GM08714 (cell line): ENCODE results near the gene LIN28A.

Experiments
- H3K4me3 ChIP-seq: fragments of 200-500 bp; sonication (Bioruptor generic); 2 replicates; pipeline ENCODE4 v1.5.1; 2014; ENCODE audit warnings: mild to moderate bottlenecking, low read length, inconsistent platforms
- ZNF274 ChIP-seq: IDR thresholded peaks from 2 replicates; pipeline ENCODE4 v1.6.1; 2012; ENCODE audit warnings: mild to moderate bottlenecking, low read depth, low read length

LIN28A gene

DNA sequence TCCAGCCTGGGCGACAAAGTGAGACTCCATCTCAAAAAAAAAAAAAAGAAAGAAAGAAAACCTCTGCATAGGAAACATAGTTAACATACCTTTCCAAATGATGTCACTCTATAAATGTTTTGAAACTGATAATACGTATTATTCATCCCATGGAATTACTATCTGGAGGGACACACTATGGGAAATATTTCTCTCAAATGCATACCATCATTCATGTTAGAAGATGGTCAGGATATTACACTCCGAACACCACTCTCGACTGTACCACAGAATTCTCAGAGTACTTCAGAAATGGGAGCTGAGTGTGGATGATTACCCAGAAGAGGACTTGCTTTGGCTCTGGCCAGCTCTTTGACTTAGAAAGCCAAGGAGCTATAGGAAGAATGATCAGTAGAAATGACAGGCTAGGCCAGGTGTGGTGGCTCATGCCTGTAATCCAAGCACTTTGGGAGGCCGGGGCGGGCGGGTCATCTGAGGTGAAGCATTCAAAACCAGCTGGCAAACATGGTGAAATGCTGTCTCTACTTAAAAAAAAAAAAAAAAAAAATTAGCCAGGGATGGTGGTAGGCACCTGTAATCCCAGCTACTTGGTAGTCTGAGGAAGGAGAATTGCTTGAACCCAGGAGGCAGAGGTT is 5.2 kb upstream of the LIN28A start:
- no peak for TF ChIP-seq ZNF274
- no peak overlapping the region for H3K4me3 ChIP-seq

DNA sequence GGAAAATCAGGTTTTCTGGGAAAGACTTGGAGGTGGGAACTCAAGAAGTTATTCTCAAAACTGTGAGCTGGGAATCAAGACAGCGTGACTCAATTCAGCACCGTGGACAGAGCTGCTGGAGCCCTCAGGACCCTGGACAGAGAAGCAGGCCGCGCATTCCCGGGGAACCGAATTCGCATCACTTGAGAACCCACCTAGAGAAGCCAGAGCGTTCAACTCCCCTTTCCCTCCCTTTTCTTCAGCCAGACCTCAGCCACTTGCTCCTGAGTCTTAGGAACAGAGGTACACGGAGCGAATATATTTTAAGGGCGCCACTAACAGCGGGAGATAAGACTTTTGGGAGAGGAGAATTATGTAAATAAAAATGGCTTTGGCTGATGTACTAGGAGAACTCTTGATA is 2.0 kb upstream of the LIN28A start:
- H3K4me3 ChIP-seq, result no peak overlapping the region

DNA sequence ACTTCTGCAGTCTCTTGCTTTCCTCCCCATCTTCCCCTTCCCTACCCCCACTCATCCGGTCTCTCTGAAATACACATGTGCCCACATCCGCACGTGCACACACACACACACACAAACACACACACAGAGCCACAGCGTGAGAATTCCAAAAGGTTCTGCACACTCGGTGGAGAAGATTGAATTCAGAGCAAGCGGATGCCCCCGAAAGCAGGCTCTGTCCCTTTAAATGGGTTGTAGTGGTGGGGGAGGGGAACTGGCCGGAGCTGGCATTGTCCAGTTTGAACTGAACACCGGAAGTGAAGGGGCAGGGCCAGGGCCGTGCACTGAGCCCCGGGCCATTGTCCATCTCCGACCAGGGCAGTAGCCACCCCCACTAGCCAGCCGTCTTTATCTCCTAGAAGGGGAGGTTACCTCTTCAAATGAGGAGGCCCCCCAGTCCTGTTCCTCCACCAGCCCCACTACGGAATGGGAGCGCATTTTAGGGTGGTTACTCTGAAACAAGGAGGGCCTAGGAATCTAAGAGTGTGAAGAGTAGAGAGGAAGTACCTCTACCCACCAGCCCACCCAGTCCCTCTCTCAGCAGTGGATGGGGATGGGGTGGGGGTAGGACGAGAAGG is 1.3 kb upstream of the LIN28A start:
- no peak overlapping the region for H3K4me3 ChIP-seq

More for the DNA sequence above, 2.0 kb upstream of the LIN28A start:
- TF ChIP-seq ZNF274, result no peak

DNA sequence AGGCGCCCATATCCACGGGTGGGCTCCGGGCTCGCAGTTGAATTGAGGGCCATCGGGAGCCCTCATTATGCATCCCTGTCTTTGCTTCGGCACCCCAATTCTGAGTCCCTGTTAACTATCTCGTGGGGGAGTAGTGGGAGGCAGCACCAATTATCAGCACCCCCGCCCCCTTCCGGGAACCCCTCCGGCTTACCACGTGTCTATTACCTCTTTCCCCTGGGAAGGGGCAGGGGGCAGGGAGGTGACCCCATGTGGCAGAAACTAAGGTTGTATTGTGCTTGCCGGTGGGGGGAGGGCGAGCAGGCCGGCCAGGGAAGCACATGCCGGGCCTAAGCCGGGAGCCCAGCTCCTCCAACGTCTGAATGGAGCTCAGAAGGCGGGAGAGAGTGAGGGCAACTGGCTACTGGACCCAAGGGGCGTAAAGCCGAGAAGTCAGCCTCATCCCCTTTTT is 1.0 kb downstream of the LIN28A start:
- no peak for TF ChIP-seq ZNF274
- no peak overlapping the region for H3K4me3 ChIP-seq

More for the DNA sequence above, 1.3 kb upstream of the LIN28A start:
- TF ChIP-seq ZNF274, result no peak

DNA sequence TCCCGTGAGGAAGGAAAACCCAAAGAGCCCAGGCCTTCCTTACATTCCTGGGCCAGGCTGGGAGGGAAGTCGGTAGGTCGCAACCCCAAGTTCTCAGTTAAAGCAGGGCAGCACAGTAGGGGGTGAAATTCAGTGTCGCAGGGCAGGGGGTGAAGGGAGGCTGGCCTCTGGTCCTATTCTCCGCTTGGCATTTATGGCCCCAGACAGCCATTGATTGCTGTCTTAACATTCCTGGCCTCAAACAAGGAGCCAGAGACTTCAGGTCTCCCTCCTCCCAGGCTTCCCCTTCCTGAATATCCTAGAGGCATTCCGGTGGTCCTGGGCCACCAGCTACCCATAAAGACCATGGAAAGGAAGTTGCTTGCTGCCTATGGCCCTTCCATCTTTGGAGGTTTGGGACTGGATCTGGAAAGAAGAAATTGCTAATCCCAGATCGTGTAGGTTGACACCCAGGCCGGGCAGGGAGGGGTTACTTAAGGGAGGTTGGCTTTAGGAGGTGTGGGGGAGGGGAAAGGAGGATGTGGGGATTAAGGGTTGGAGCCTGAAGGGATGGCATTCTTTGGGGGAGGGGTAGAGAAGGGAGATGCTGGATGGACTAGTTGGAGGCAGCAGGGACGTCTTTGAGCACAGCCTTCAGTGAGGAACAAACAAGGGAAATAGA is 1.7 kb downstream of the LIN28A start:
- TF ChIP-seq ZNF274, result no peak
- H3K4me3 ChIP-seq, result no peak overlapping the region

DNA sequence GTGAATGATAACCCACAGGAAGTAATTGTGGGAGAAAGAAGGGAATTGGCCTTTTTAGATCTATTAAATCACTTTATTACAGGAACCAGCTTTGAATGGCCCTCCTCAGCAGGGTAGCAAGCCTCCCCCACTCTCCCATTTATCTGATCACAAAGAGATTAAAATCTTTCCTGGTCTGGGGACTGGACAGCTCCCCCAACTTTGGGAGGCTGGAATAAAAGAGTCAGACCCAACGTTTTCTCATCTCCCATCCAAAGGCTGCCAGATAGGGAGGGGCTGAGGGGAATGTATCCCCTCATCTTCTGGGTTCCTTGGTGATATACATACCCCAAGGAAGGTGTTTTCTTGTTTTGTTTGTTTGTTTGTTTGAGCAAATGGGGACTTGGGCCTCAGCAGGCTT is 2.4 kb downstream of the LIN28A start:
- no peak overlapping the region for H3K4me3 ChIP-seq
- no peak for TF ChIP-seq ZNF274

DNA sequence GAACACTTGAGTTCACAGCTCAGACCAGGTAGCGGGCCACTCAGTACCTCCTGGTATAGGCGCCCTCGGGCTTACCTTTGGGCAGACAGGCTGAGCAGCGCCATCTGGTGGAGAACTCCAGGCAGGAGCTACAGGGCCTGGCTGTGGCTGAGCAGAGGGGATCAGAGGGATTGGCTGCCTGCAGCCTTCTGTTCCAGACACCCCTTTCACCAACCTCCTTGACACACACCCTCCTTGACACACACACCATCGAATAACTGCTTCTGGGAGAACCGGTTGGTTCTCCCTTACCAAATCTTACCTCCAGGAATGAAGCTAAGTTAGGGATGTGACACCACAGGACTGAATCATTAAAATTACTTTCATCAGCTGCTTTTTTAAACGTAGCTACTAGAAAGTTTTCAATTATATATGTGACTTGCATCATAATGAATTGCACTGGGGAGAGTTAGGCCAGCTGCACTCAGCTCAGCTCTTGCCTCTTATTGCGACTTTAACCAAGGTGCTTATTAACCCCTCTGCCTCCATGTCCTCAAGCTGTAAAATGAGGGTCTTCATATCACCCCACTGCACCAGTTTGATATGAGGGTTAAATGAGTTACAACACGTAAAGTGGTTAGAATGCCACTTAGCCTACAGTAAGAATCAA is 6.6 kb downstream of the LIN28A start:
- no peak overlapping the region for H3K4me3 ChIP-seq
- TF ChIP-seq ZNF274, result no peak

DNA sequence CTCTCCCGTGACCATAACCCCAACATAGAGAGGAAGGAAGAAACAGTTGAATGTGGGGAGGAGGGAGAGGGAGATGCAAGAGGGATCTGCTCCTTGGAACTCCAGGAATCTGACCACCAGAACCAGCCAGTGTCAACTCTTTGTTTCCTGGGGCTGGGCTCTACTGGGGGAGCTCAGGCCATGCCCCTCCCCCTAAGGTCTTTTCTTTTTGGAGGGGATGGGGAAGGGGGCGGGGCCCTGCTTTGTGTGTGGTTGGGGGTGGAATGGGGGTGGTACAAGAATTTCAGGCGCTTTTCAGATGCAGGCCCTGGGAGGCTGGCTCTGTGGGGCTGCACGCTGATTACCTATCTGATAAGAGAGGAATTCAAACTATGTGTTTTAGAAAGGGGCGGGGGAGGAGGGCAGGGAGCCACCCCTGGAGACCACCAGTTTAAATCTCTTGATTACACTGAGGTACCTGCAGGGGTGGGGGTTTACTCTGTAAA is 8.3 kb downstream of the LIN28A start:
- no peak for TF ChIP-seq ZNF274
- no peak overlapping the region for H3K4me3 ChIP-seq

DNA sequence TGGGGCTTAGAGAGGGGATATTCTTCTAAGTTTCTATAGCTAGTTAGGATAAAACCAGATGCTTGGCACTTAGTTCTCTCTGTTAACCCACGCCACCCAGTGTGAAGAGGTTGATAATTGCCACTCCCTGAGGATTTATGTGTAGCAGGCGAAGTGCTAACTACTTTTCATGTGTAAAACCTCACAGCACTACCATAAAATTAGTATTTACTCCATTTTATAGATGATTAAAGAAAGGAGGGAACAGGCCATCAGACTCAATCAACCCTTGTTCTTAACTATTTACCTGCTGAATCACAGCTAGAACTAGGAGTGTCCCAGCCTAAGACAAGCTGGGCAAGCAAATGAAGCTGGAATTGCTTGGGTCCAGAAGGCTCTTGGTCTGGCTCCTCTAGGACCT is 8.9 kb downstream of the LIN28A start:
- no peak overlapping the region for H3K4me3 ChIP-seq
- TF ChIP-seq ZNF274, result no peak

DNA sequence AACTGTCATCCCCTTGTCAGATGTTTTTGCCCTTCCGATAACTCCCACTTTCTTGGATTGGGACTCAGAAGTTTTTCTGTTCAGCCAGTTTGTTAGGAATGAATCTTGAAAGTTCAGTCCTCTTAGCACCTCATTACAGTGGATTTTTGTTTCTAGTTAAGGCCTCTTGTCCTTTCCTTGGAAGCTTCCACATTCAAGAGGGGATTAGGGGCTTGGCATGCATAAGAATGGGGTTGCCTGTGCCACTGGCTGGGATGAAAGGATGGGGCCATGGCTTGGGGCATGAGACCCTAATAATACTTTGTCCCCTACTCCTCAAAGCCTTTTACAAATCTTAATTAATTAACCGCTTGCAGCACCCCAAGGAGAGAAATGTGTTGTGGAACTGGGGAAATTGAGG is 19.1 kb downstream of the LIN28A start:
- no peak for TF ChIP-seq ZNF274
- no peak overlapping the region for H3K4me3 ChIP-seq

DNA sequence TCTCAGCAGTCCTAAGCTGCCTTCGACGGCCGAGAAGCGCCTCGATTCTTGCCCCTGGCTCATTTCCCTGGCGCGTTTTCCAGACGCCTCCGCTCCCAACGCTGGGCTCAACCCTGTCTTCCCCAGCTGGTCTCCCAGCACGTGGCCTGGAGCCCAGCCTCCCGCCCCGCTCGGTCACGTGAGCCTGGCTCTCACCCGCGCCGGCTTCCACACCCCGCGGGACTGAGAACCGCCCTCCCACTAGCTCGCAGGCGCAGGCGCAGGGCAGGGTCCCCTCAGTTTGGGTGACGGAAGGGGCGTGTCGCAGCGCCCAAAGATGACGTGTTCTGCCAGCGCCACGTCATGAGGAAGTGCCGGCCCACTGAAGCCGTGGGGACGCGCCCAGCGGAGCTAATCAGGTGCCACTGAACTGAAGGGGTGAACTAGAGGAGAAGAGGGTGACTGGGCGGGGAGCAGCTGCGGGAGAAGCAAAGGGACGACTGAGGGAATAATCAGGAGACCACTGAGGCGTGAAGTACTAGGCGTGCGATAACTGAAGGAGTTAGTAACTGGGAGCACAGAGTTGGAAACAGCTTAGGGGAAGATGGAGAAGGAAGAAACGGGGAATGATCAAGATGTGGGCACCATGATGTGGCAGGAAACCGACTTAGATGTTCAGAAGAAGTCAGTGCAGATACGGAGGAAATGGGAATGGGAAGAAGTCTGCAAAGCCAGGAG is 21.5 kb downstream of the LIN28A start, which contains the start of gene DHDDS:
Gene DHDDS, plus strand, starts transcription at position 343 of the 717 bp plus-strand sequence. CDS start 625 bp downstream, outside the sequence.
- H3K4me3 ChIP-seq, result peak within 1 kb of the TSS; percentile 82
- no peak for TF ChIP-seq ZNF274

DNA sequence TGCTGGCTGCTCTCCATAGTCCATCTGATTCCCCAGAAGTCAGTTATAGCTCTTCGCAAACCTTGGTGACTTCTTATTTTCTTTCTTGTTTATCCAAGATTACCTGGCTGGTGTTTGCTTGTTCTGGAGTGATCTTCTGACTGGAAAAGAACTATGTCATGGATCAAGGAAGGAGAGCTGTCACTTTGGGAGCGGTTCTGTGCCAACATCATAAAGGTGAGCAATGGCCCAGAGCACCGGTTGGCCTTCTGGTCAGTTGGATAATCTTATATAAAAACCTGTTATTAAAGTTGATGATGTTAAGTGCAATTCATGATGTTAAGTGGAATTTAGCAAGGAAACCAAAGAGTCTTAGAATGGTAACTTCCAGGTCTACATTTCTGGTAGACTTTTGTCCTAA is 22.2 kb downstream of the LIN28A start:
- no peak for TF ChIP-seq ZNF274
- H3K4me3 ChIP-seq, result peak overlapping the region; percentile 82

DNA sequence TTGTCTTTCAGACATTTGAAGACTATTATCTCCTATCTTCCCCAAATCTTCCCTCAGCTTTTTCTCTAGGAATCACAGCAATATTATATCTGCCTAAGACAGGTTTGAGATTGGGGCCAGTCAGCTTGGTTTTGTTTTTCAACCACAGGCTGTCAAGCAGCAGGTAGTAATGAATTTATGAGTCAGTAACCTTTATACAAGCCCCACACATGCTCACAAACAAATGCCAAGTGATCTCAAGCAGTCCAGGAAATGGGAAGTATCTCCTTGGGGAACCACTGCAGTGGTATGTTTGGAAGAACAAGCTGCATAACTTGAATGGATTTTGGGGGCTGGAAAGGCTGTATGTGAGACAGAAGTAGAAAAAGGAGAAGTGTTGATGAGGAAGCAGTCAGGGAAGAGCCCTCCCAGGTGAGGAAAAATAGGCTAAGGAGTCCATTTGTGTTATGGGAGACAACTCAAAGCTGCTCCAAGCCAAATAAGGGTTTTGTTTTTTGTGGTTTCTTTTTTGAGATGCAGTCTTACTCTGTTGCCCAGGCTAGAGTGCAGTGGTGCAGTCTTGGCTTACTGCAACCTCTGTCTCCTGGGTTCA is 23.6 kb downstream of the LIN28A start:
- TF ChIP-seq ZNF274, result no peak
- H3K4me3 ChIP-seq, result no peak overlapping the region
